ENCODE data around the gene FRA10AC1. TPM values are rescaled to one million over a fixed set of nuclear protein-coding genes. Genes with fewer than 3 reads are reported as not detected.

FRA10AC1 gene
- total and polyA plus RNA-seq, 2 of the 13 experiments (the other 11 are each of a cell fraction or from before 2014, with no cell fraction given): 5.3 to 7.4 TPM

GRCh38 chr10:93719901-93720300, 17.5 kb upstream of the FRA10AC1 start (continued):
- no peak for TF ChIP-seq SCMH1 (CRISPR knock-in tag; IDR thresholded peaks at IDR 0.05; ENCODE audit: borderline replicate concordance)
- TF ChIP-seq ZNF7 (CRISPR knock-in tag; IDR thresholded peaks at IDR 0.05): no peak

- Histone ChIP-seq H3K27ac (ENCODE audit: extremely low read length, insufficient read depth, low read length) (no peak overlapping the region), H4K20me1 (ENCODE audit: insufficient read depth, low read length) (no peaks in the 10 kb centered on the region), H3K9me3 (ENCODE audit: low read length) (no peaks in the 10 kb centered on the region), H3K27me3 (ENCODE audit: control insufficient read depth in 1 of 2, insufficient read depth in 2 of 2, low read length in 2 of 2) (no peaks in the 10 kb centered on the region), H3K4me2 (ENCODE audit: low read depth, low read length) (no peak overlapping the region), H3K4me1 (ENCODE audit: insufficient read depth, low read length) (no peaks in the 10 kb centered on the region), H3K79me2 (ENCODE audit: insufficient read depth, low read length) (no peaks in the 10 kb centered on the region), H3K36me3 (replicated peaks in 1 of 2; ENCODE audit: control insufficient read depth in 1 of 2, insufficient read depth in 2 of 2, low read length in 2 of 2) (no peaks in the 10 kb centered on the region), H3K9ac (ENCODE audit: insufficient read depth, low read depth, low read length) (no peak overlapping the region), H3K4me3 (replicated peaks in 1 of 3; ENCODE audit: insufficient read depth in 1 of 3, low read depth in 2 of 3, low read length in 3 of 3) (no peak overlapping the region), H2AFZ (ENCODE audit: low read length) (peak overlapping the region; percentile 47)
- TF ChIP-seq NCOR1 (IDR thresholded peaks at IDR 0.05; ENCODE audit: borderline replicate concordance, low read length): no peak
- TF ChIP-seq ZNF317 (CRISPR knock-in tag; IDR thresholded peaks at IDR 0.05): no peak
- TF ChIP-seq ZNF501 (CRISPR knock-in tag; IDR thresholded peaks at IDR 0.05): no peak
- ATAC-seq (peak; percentile 81), DNase-seq (ENCODE audit: low spot score) (no peak), FAIRE-seq (no peak)
- CTCF ChIA-PET (ENCODE audit: low intra/inter-chr PET ratio, low total read pairs): no interaction called here
- 3% methylated on average over 8 of the region's 8 CpGs for WGBS (ENCODE audit: low lambda C conversion rate)
- no TSS peak for BruUV-seq (replicated peaks)
- in situ Hi-C loops (cut with HindIII; ENCODE audit: extremely low pct_ligation_motif_present, low pct_unique_long_range_greater_than_20kb) (no loop called here), intact Hi-C loops (cut with micrococcal nuclease; ENCODE audit: unreplicated experiment) (no loop called here)
- POLR2A ChIA-PET: no interaction called here
Observed at GRCh38 chr10:93718937-93719725, 16.7 kb upstream of the FRA10AC1 start.

DNA sequence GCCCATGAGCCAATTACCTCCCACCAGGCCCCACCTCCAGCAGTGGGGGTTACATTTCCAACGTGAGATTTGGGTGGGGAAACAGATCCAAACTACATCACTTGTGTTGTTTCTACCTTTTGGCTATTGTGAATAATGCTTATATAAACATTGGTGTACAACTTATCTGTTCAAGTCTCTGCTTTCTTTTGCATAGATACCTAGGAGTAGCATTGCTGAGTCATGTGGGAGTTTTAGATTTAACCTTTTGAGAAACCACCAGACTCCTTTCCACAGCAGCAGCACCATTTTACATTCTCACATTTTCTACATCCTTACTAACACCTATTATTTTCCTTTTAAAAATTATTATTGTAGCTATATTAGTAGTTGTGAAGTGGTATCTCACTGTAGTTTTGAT, 14.4 kb upstream of the FRA10AC1 start:
- H2AFZ ChIP-seq (ENCODE audit: low read length): no peak overlapping the region
- H4K20me1 ChIP-seq (ENCODE audit: insufficient read depth, low read length): no peaks in the 10 kb centered on the region
- H3K4me3 ChIP-seq (replicated peaks in 1 of 3; ENCODE audit: insufficient read depth in 1 of 3, low read depth in 2 of 3, low read length in 3 of 3): no peak overlapping the region
- ATAC-seq (no peak), FAIRE-seq (no peak), DNase-seq (ENCODE audit: low spot score) (no peak)
- in situ Hi-C loops (cut with HindIII; ENCODE audit: extremely low pct_ligation_motif_present, low pct_unique_long_range_greater_than_20kb) (no loop called here), intact Hi-C loops (cut with micrococcal nuclease; ENCODE audit: unreplicated experiment) (no loop called here)
- POLR2A ChIA-PET: no interaction called here
- H3K36me3 ChIP-seq (replicated peaks in 1 of 2; ENCODE audit: control insufficient read depth in 1 of 2, insufficient read depth in 2 of 2, low read length in 2 of 2): no peaks in the 10 kb centered on the region
- BruUV-seq (replicated peaks): no TSS peak
- CTCF ChIA-PET (ENCODE audit: low intra/inter-chr PET ratio, low total read pairs): no interaction called here
- no peak overlapping the region for H3K4me2 ChIP-seq (ENCODE audit: low read depth, low read length)
- WGBS (ENCODE audit: low lambda C conversion rate): 0% methylated on average over 1 of the region's 1 CpG
- H3K9ac ChIP-seq (ENCODE audit: insufficient read depth, low read depth, low read length): no peak overlapping the region
- no peaks in the 10 kb centered on the region for H3K79me2 ChIP-seq (ENCODE audit: insufficient read depth, low read length)
- H3K9me3 ChIP-seq (ENCODE audit: low read length): no peaks in the 10 kb centered on the region
- no peak overlapping the region for H3K27ac ChIP-seq (ENCODE audit: extremely low read length, insufficient read depth, low read length)
- H3K27me3 ChIP-seq (ENCODE audit: control insufficient read depth in 1 of 2, insufficient read depth in 2 of 2, low read length in 2 of 2): no peaks in the 10 kb centered on the region
- H3K4me1 ChIP-seq (ENCODE audit: insufficient read depth, low read length): no peaks in the 10 kb centered on the region
- TF ChIP-seq PCBP1 (IDR thresholded peaks at IDR 0.05; ENCODE audit: borderline replicate concordance, low read depth, low read length) (no peak), MEF2D (CRISPR knock-in tag; IDR thresholded peaks at IDR 0.05) (no peak), ZNF615 (CRISPR knock-in tag; IDR thresholded peaks at IDR 0.05; ENCODE audit: borderline replicate concordance) (no peak), TEAD3 (CRISPR knock-in tag; optimal IDR thresholded peaks at IDR 0.05; ENCODE audit: borderline replicate concordance) (no peak), ZNF598 (CRISPR knock-in tag; IDR thresholded peaks at IDR 0.05; ENCODE audit: borderline replicate concordance) (no peak), SOX13 (IDR thresholded peaks at IDR 0.05) (no peak), SOX13 (CRISPR knock-in tag; conservative IDR thresholded peaks at IDR 0.05 in 1 of 2, IDR thresholded peaks at IDR 0.05 in 1 of 2) (no peak), ZNF136 (CRISPR knock-in tag; IDR thresholded peaks at IDR 0.05; ENCODE audit: low read depth) (no peak), HHEX (CRISPR knock-in tag; IDR thresholded peaks at IDR 0.05) (no peak), ARNT2 (CRISPR knock-in tag; IDR thresholded peaks at IDR 0.05; ENCODE audit: low read depth) (no peak), ZNF354B (CRISPR knock-in tag; IDR thresholded peaks at IDR 0.05) (no peak)

Data from HepG2 (cell line).